ENCODE measurements around the gene HSPA5.
"Not testable (repeated sequence)": the region's sequence is repeated elsewhere in the genome, so short reads cannot be mapped to it uniquely, and the experiment has no call there.

Gene HSPA5

GRCh38 chr9:125260561-125260960 is 19.4 kb upstream of the HSPA5 start:
- FAIRE-seq = peak; percentile 64
- TF ChIP-seq POLR2A (IDR thresholded peaks at IDR 0.05; ENCODE audit: low read depth, low read length) = no peak
- no peak for DNase-seq (ENCODE audit: insufficient read length, low spot score)

- FAIRE-seq = no peak
- no peak for DNase-seq (ENCODE audit: insufficient read length, low spot score)
- no peak for TF ChIP-seq POLR2A (IDR thresholded peaks at IDR 0.05; ENCODE audit: low read depth, low read length)
Measured at GRCh38 chr9:125258832-125259534, 17.8 kb upstream of the HSPA5 start.

GRCh38 chr9:125258160-125258785 is 17.1 kb upstream of the HSPA5 start:
- DNase-seq (ENCODE audit: insufficient read length, low spot score) = no peak
- FAIRE-seq = no peak
- no peak for TF ChIP-seq POLR2A (IDR thresholded peaks at IDR 0.05; ENCODE audit: low read depth, low read length)

- DNase-seq (ENCODE audit: insufficient read length, low spot score) = no peak
- no peak for FAIRE-seq
- no peak for TF ChIP-seq POLR2A (IDR thresholded peaks at IDR 0.05; ENCODE audit: low read depth, low read length)
Measured at GRCh38 chr9:125255781-125256391, 14.7 kb upstream of the HSPA5 start.

GRCh38 chr9:125254231-125254630 is 13.1 kb upstream of the HSPA5 start:
- no peak for DNase-seq (ENCODE audit: insufficient read length, low spot score)
- no peak for TF ChIP-seq POLR2A (IDR thresholded peaks at IDR 0.05; ENCODE audit: low read depth, low read length)
- no peak for FAIRE-seq

- no peak for DNase-seq (ENCODE audit: insufficient read length, low spot score)
- FAIRE-seq = no peak
- no peak for TF ChIP-seq POLR2A (IDR thresholded peaks at IDR 0.05; ENCODE audit: low read depth, low read length)
Measured at GRCh38 chr9:125246261-125246667, 5.1 kb upstream of the HSPA5 start.

GRCh38 chr9:125243792-125244260 is 2.7 kb upstream of the HSPA5 start:
- FAIRE-seq (no peak), DNase-seq (ENCODE audit: insufficient read length, low spot score) (no peak)
- no peak for TF ChIP-seq POLR2A (IDR thresholded peaks at IDR 0.05; ENCODE audit: low read depth, low read length)

GRCh38 chr9:125241863-125242739 is 958 bp upstream of the HSPA5 start:
- TF ChIP-seq POLR2A (IDR thresholded peaks at IDR 0.05; ENCODE audit: low read depth, low read length) = no peak
- no peak for FAIRE-seq
- DNase-seq (ENCODE audit: insufficient read length, low spot score) = no peak

GRCh38 chr9:125240649-125240999 is 519 bp downstream of the HSPA5 start:
- no peak for TF ChIP-seq POLR2A (IDR thresholded peaks at IDR 0.05; ENCODE audit: low read depth, low read length)

GRCh38 chr9:125239631-125240597 is 1.2 kb downstream of the HSPA5 start:
- TF ChIP-seq POLR2A (IDR thresholded peaks at IDR 0.05; ENCODE audit: low read depth, low read length) = no peak
- no peak for FAIRE-seq

More at GRCh38 chr9:125240649-125240999, 519 bp downstream of the HSPA5 start:
- no peak for FAIRE-seq
- DNase-seq (ENCODE audit: insufficient read length, low spot score) = no peak

GRCh38 chr9:125238915-125239446 is 2.2 kb downstream of the HSPA5 start:
- DNase-seq (ENCODE audit: insufficient read length, low spot score) = no peak
- no peak for TF ChIP-seq POLR2A (IDR thresholded peaks at IDR 0.05; ENCODE audit: low read depth, low read length)
- no peak for FAIRE-seq

More at GRCh38 chr9:125239631-125240597, 1.2 kb downstream of the HSPA5 start:
- no peak for DNase-seq (ENCODE audit: insufficient read length, low spot score)

GRCh38 chr9:125238127-125238914 is 2.8 kb downstream of the HSPA5 start:
- FAIRE-seq = no peak
- no peak for TF ChIP-seq POLR2A (IDR thresholded peaks at IDR 0.05; ENCODE audit: low read depth, low read length)
- DNase-seq (ENCODE audit: insufficient read length, low spot score) = no peak

- not testable (repeated sequence) for FAIRE-seq; DNase-seq (ENCODE audit: insufficient read length, low spot score)
Measured at GRCh38 chr9:125236520-125237159, 4.5 kb downstream of the HSPA5 start.

Measured in H54 (cell line).